H4 (cell line): Measurements from ENCODE around the gene NEK9. TPM values are rescaled to one million over a fixed set of nuclear protein-coding genes. Genes with fewer than 3 reads are reported as not detected.
"Not testable (repeated sequence)": the region's sequence is repeated elsewhere in the genome, so short reads cannot be mapped to it uniquely, and the experiment has no call there.

Experiments used
- DNase-seq: peaks from one replicate; pipeline ENCODE4 v3.0.0-alpha.2; 2015; ENCODE audit warnings: low spot score
- total RNA-seq: library from RNA; depleted of rRNA; stranded (reverse); fragments of >200 nt; shearing (Covaris generic); gene quantifications from 2 replicates; pipeline ENCODE4 v1.2.3, GENCODE V29; 2014

Gene NEK9
- total RNA-seq, 1 experiment from 2014 or later: 0.12 TPM

GRCh38 chr14:75144944-75145343, 18.1 kb upstream of the NEK9 start:
- no peak for DNase-seq

GRCh38 chr14:75143761-75144527, 17.1 kb upstream of the NEK9 start:
- no peak for DNase-seq

GRCh38 chr14:75142494-75142893, 15.6 kb upstream of the NEK9 start:
- no peak for DNase-seq

GRCh38 chr14:75141967-75142366, 15.1 kb upstream of the NEK9 start:
- DNase-seq: peak; percentile 12

- no peak for DNase-seq
Measured at GRCh38 chr14:75141062-75141461, 14.2 kb upstream of the NEK9 start.

GRCh38 chr14:75140620-75141019, 13.8 kb upstream of the NEK9 start:
- DNase-seq: no peak

GRCh38 chr14:75139185-75139584, 12.3 kb upstream of the NEK9 start:
- no peak for DNase-seq

GRCh38 chr14:75138492-75138891, 11.6 kb upstream of the NEK9 start:
- no peak for DNase-seq

- no peak for DNase-seq
Measured at GRCh38 chr14:75134644-75135043, 7.8 kb upstream of the NEK9 start.

- no peak for DNase-seq
Measured at GRCh38 chr14:75133597-75133996, 6.7 kb upstream of the NEK9 start.

- DNase-seq: peak; percentile 71
Measured at GRCh38 chr14:75132382-75133086, 5.7 kb upstream of the NEK9 start.

- no peak for DNase-seq
Measured at GRCh38 chr14:75128596-75128990, 1.7 kb upstream of the NEK9 start.

GRCh38 chr14:75127903-75128595, 1.2 kb upstream of the NEK9 start:
- DNase-seq: no peak

GRCh38 chr14:75127474-75127820, 599 bp upstream of the NEK9 start:
- not testable (repeated sequence) for DNase-seq

GRCh38 chr14:75126121-75126544, 715 bp downstream of the NEK9 start:
- no peak for DNase-seq

GRCh38 chr14:75125617-75126016, 1.2 kb downstream of the NEK9 start:
- DNase-seq: no peak

GRCh38 chr14:75123991-75124390, 2.9 kb downstream of the NEK9 start:
- DNase-seq: peak; percentile 69

GRCh38 chr14:75121552-75121951, 5.3 kb downstream of the NEK9 start:
- DNase-seq: no peak

- DNase-seq: no peak
Measured at GRCh38 chr14:75120541-75121291, 6.1 kb downstream of the NEK9 start.

GRCh38 chr14:75119056-75119455, 7.8 kb downstream of the NEK9 start:
- DNase-seq: no peak

- no peak for DNase-seq
Measured at GRCh38 chr14:75113932-75114539, 12.8 kb downstream of the NEK9 start.

GRCh38 chr14:75109877-75110276, 17.0 kb downstream of the NEK9 start:
- DNase-seq: no peak
